H1 (cell line): ENCODE data around the gene GRID1. TPM values are rescaled to one million over a fixed set of nuclear protein-coding genes. Genes with fewer than 3 reads are reported as not detected.

Experiments
- CTCF ChIA-PET: fragments of 300-600 bp; sonication (Branson Sonifier 250); formaldehyde crosslinking; loops from one replicate; lab custom pipeline; 2021; ENCODE audit not compliant: partially characterized antibody; lab: Charles Lee
- POLR2A ChIA-PET: fragments of 300-600 bp; sonication (Branson Sonifier 250); formaldehyde crosslinking; loops from one replicate; lab custom pipeline; 2021; ENCODE audit warnings: inconsistent platforms; ENCODE audit not compliant: partially characterized antibody; lab: Charles Lee
- DNase-seq, 2 experiments: peaks; one replicate each; pipeline versions ENCODE4 v3.0.0 to v3.0.0-alpha.2; 2010 to 2022; ENCODE audit warnings: low spot score in 2 of 2, low read depth in 1 of 2, mixed read lengths in 1 of 2
- FAIRE-seq: peaks from 2 replicates; lab custom pipeline; 2011; peaks lifted over from hg19 to GRCh38; lab: Jason Lieb, UNC
- H2AFZ ChIP-seq: 2 replicates; pipeline ENCODE4 v1.8.1; 2012; ENCODE audit warnings: low read length, inconsistent platforms
- H2AK5ac ChIP-seq: 2 replicates; pipeline ENCODE4 v1.6.1; 2013; ENCODE audit warnings: low read depth, low read length
- H2BK120ac ChIP-seq: replicated peaks from 2 replicates; pipeline ENCODE3; 2013; ENCODE audit warnings: low read depth, low read length, inconsistent platforms
- H2BK12ac ChIP-seq: 2 replicates; pipeline ENCODE4 v1.6.1; 2013; ENCODE audit warnings: low read depth, low read length
- H2BK15ac ChIP-seq: 2 replicates; pipeline ENCODE4 v1.6.1; 2013; ENCODE audit warnings: low read length
- H2BK20ac ChIP-seq: 2 replicates; pipeline ENCODE4 v1.6.1; 2013; ENCODE audit warnings: low read length
- H2BK5ac ChIP-seq: 2 replicates; pipeline ENCODE4 v1.6.1; 2013; ENCODE audit warnings: low read depth, low read length
- H3K14ac ChIP-seq: 2 replicates; pipeline ENCODE4 v1.6.1; 2013; ENCODE audit warnings: inconsistent platforms; ENCODE audit not compliant: insufficient read length
- H3K18ac ChIP-seq: 2 replicates; pipeline ENCODE4 v1.6.1; 2013; ENCODE audit warnings: low read length; ENCODE audit errors: extremely low read depth
- H3K23ac ChIP-seq: 2 replicates; pipeline ENCODE4 v1.6.1; 2013; ENCODE audit warnings: inconsistent platforms; ENCODE audit not compliant: insufficient read length
- H3K23me2 ChIP-seq: 2 replicates; pipeline ENCODE4 v1.6.1; 2013; ENCODE audit warnings: low read depth, low read length
- H3K27ac ChIP-seq: 2 replicates; pipeline ENCODE4 v1.6.1; 2011; ENCODE audit warnings: low read depth, low read length, inconsistent platforms
- H3K27me3 ChIP-seq, 4 experiments: replicated peaks in 1 of 4; 1 replicate in 1 of 4; 2 replicates in 3 of 4; pipeline versions ENCODE4 v1.6.1 to v1.8.1; 2011 to 2013; ENCODE audit warnings: low read length in 3 of 4, mild to moderate bottlenecking in 3 of 4, inconsistent platforms in 2 of 4, mixed read lengths in 2 of 4, moderate library complexity in 1 of 4; ENCODE audit not compliant: control insufficient read depth in 3 of 4, insufficient read depth in 3 of 4; ENCODE audit errors: extremely low read depth in 1 of 4
- H3K36me3 ChIP-seq, 4 experiments: 2 replicates each; pipeline versions ENCODE4 v1.6.1 to v1.8.1; 2011 to 2013; ENCODE audit warnings: mild to moderate bottlenecking in 4 of 4, low read length in 3 of 4, moderate library complexity in 2 of 4, control low read depth in 1 of 4, inconsistent platforms in 1 of 4; ENCODE audit not compliant: insufficient read depth in 4 of 4, control insufficient read depth in 2 of 4
- H3K4ac ChIP-seq: replicated peaks from 2 replicates; pipeline ENCODE3; 2013; ENCODE audit warnings: low read length, low read depth, mixed read lengths, inconsistent platforms; ENCODE audit not compliant: insufficient read length
- H3K4me1 ChIP-seq, 4 experiments: replicated peaks in 1 of 4; 1 replicate in 1 of 4; 2 replicates in 3 of 4; pipeline versions ENCODE4 v1.6.1 to v1.8.1; 2011 to 2013; ENCODE audit warnings: low read length in 3 of 4, inconsistent platforms in 2 of 4, mixed read lengths in 1 of 4; ENCODE audit not compliant: insufficient read depth in 4 of 4, control insufficient read depth in 3 of 4
- H3K4me2 ChIP-seq, 2 experiments: 2 replicates each; pipeline versions ENCODE4 v1.6.1 to v1.8.1; 2011 to 2013; ENCODE audit warnings: low read depth in 2 of 2, low read length in 2 of 2, control low read depth in 1 of 2, inconsistent platforms in 1 of 2, mild to moderate bottlenecking in 1 of 2; ENCODE audit not compliant: insufficient read depth in 1 of 2
- H3K4me3 ChIP-seq, 4 experiments: fragments of 200-600, 300-600 bp in 1 of 4; sonication (generic), shearing (Covaris generic), sonication (Bioruptor Twin) in 1 of 4; 2 replicates each; pipeline versions ENCODE4 v1.5.1 to v1.8.1; 2011 to 2016; ENCODE audit warnings: low read length in 4 of 4, low read depth in 3 of 4, control low read depth in 2 of 4, inconsistent platforms in 2 of 4, mild to moderate bottlenecking in 2 of 4, mixed read lengths in 1 of 4, moderate library complexity in 1 of 4; ENCODE audit not compliant: insufficient read depth in 2 of 4; ENCODE audit errors: extremely low read depth in 1 of 4
- H3K56ac ChIP-seq: replicated peaks from 2 replicates; pipeline ENCODE3; 2013; ENCODE audit warnings: low read depth, mild to moderate bottlenecking, mixed read lengths, low read length, inconsistent platforms; ENCODE audit not compliant: insufficient read length
- H3K79me1 ChIP-seq: 2 replicates; pipeline ENCODE4 v1.6.1; 2013; ENCODE audit warnings: low read depth, low read length, control low read depth
- H3K79me2 ChIP-seq, 2 experiments: 2 replicates each; pipeline versions ENCODE4 v1.6.1 to v1.8.1; 2012 to 2013; ENCODE audit warnings: low read length in 2 of 2, mild to moderate bottlenecking in 2 of 2, inconsistent platforms in 1 of 2; ENCODE audit not compliant: insufficient read depth in 2 of 2, control insufficient read depth in 1 of 2
- H3K9ac ChIP-seq, 4 experiments: replicated peaks in 1 of 4; 1 replicate in 1 of 4; 2 replicates in 3 of 4; pipeline versions ENCODE4 v1.6.1 to v1.8.1; 2011 to 2013; ENCODE audit warnings: low read depth in 3 of 4, low read length in 3 of 4, control low read depth in 2 of 4, mild to moderate bottlenecking in 2 of 4, moderate library complexity in 2 of 4, inconsistent platforms in 1 of 4; ENCODE audit errors: extremely low read depth in 1 of 4
- H3K9me3 ChIP-seq, 2 experiments: 2 replicates each; pipeline versions ENCODE4 v1.6.1 to v1.8.1; 2012 to 2013; ENCODE audit warnings: mild to moderate bottlenecking in 2 of 2, moderate library complexity in 2 of 2, control low read depth in 1 of 2, inconsistent platforms in 1 of 2, low read depth in 1 of 2, low read length in 1 of 2, mixed read lengths in 1 of 2; ENCODE audit not compliant: insufficient read depth in 2 of 2
- H4K20me1 ChIP-seq, 2 experiments: replicated peaks in 1 of 2; 2 replicates each; pipeline versions ENCODE3 to v1.8.1; 2011 to 2013; ENCODE audit warnings: inconsistent platforms in 2 of 2, low read length in 2 of 2, mild to moderate bottlenecking in 1 of 2; ENCODE audit not compliant: insufficient read depth in 2 of 2, control insufficient read depth in 1 of 2
- H4K5ac ChIP-seq: 2 replicates; pipeline ENCODE4 v1.6.1; 2013; ENCODE audit warnings: low read length, low read depth, mixed read lengths, inconsistent platforms; ENCODE audit not compliant: insufficient read length
- H4K8ac ChIP-seq: 2 replicates; pipeline ENCODE4 v1.8.0; 2013; ENCODE audit warnings: mild to moderate bottlenecking, moderate library complexity, low read length, inconsistent platforms; ENCODE audit not compliant: insufficient read depth; ENCODE audit errors: extremely low read depth
- H4K91ac ChIP-seq: replicated peaks from 2 replicates; pipeline ENCODE3; 2013; ENCODE audit warnings: low read length, mixed read lengths, inconsistent platforms; ENCODE audit not compliant: insufficient read length
- CHD2 ChIP-seq: IDR thresholded peaks from 2 replicates; pipeline ENCODE4 v1.6.1; 2012; ENCODE audit warnings: low read length, improper control_type of control experiment
- EP300 ChIP-seq, 2 experiments: IDR thresholded peaks; 1 replicate in 1 of 2; 2 replicates in 1 of 2; pipeline ENCODE4 v1.6.1; 2011 to 2012; ENCODE audit warnings: low read depth in 2 of 2, low read length in 2 of 2, mild to moderate bottlenecking in 2 of 2, borderline replicate concordance in 1 of 2, inconsistent platforms in 1 of 2, moderate library complexity in 1 of 2
- FOSL1 ChIP-seq: IDR thresholded peaks from 2 replicates; pipeline ENCODE4 v1.6.1; 2011; ENCODE audit warnings: mild to moderate bottlenecking, low read depth, low read length, moderate library complexity; ENCODE audit not compliant: insufficient read depth
- KDM4A ChIP-seq: IDR thresholded peaks from one replicate; pipeline ENCODE4 v1.7.1; 2012; ENCODE audit warnings: low read depth, mild to moderate bottlenecking, moderate library complexity, low read length, inconsistent platforms; ENCODE audit not compliant: severe bottlenecking
- NANOG ChIP-seq: IDR thresholded peaks from 2 replicates; pipeline ENCODE4 v1.6.1; 2011; ENCODE audit warnings: low read length, low read depth, mild to moderate bottlenecking, inconsistent platforms; ENCODE audit not compliant: insufficient read depth, poor library complexity, severe bottlenecking
- PHF8 ChIP-seq: fragments of 200-600 bp; sonication (generic); conservative IDR thresholded peaks from 2 replicates; pipeline ENCODE4 v1.7.1; 2012; ENCODE audit warnings: low read depth, mild to moderate bottlenecking, inconsistent platforms, low read length, moderate library complexity
- POLR2AphosphoS5 ChIP-seq: IDR thresholded peaks from 2 replicates; pipeline ENCODE4 v1.6.1; 2011; ENCODE audit warnings: low read depth, low read length
- POU5F1 ChIP-seq: IDR thresholded peaks from 2 replicates; pipeline ENCODE4 v1.6.1; 2011; ENCODE audit warnings: low read depth, mild to moderate bottlenecking, low read length, moderate library complexity
- RBBP5 ChIP-seq: IDR thresholded peaks from 2 replicates; pipeline ENCODE4 v1.7.1; 2012; ENCODE audit warnings: low read depth, mild to moderate bottlenecking, inconsistent platforms, low read length, moderate library complexity, borderline replicate concordance
- RFX5 ChIP-seq: IDR thresholded peaks from 2 replicates; pipeline ENCODE4 v1.6.1; 2011; ENCODE audit warnings: low read depth, low read length, improper control_type of control experiment, borderline replicate concordance
- SP1 ChIP-seq: IDR thresholded peaks from 2 replicates; pipeline ENCODE4 v1.6.1; 2011; ENCODE audit warnings: low read depth, low read length
- TAF7 ChIP-seq: optimal IDR thresholded peaks from 2 replicates; pipeline ENCODE3; 2011; ENCODE audit warnings: low read depth, mild to moderate bottlenecking, inconsistent platforms, low read length, moderate library complexity, borderline replicate concordance
- TBP ChIP-seq: IDR thresholded peaks from 2 replicates; pipeline ENCODE4 v1.6.1; 2011; ENCODE audit warnings: low read depth, low read length, improper control_type of control experiment
- TEAD4 ChIP-seq: IDR thresholded peaks from 2 replicates; pipeline ENCODE4 v1.6.1; 2012; ENCODE audit warnings: low read depth, low read length, inconsistent platforms, mixed read lengths
- ZNF274 ChIP-seq: IDR thresholded peaks from 2 replicates; pipeline ENCODE4 v1.7.0; 2012; ENCODE audit warnings: low read length, borderline replicate concordance; ENCODE audit errors: extremely low read depth
- WGBS, 2 experiments: shearing (Covaris generic) in 1 of 2; methylation state at CpG; one replicate each; pipeline versions ENCODE4 v1.1.6 to v1.1.7; 2013 to 2015; ENCODE audit warnings: low lambda C conversion rate in 2 of 2, mixed read lengths in 2 of 2, inconsistent platforms in 1 of 2, low coverage in 1 of 2, missing lambda C conversion rate in 1 of 2; ENCODE audit not compliant: insufficient replicate concordance in 2 of 2, insufficient coverage in 1 of 2, insufficient read length in 1 of 2; ENCODE audit errors: extremely low coverage in 1 of 2, missing lambda C conversion rate in 1 of 2; 5-methylcytosine and 5-hydroxymethylcytosine counted together
- polyA plus RNA-seq, 7 experiments: library from polyadenylated mRNA; depleted of rRNA in 3 of 7; stranded (reverse) in 5 of 7; unstranded in 2 of 7; fragments of >200 nt in 5 of 7; fragments of 200-250 nt in 2 of 7; gene quantifications; 1 replicate in 5 of 7; 2 replicates in 1 of 7; 4 replicates in 1 of 7; pipeline versions ENCODE4 v1.2.1 to v1.2.3, GENCODE V29; 2011 to 2013; ENCODE audit warnings: missing spikeins in 2 of 7, mixed read lengths in 2 of 7
- total RNA-seq: library from RNA; stranded (reverse); fragmentation: NEBNext Ultra II Directional; extraction: Animal tissue kit (Norgen Biotek cat#: 25700); gene quantifications from 2 replicates; pipeline ENCODE4 v1.2.1, GENCODE V29; 2021

The GRID1 gene
- total and polyA plus RNA-seq, 2 of the 8 experiments (the other 6 are each of a cell fraction or from before 2014, with no cell fraction given): 0.22 to 0.30 TPM

DNA sequence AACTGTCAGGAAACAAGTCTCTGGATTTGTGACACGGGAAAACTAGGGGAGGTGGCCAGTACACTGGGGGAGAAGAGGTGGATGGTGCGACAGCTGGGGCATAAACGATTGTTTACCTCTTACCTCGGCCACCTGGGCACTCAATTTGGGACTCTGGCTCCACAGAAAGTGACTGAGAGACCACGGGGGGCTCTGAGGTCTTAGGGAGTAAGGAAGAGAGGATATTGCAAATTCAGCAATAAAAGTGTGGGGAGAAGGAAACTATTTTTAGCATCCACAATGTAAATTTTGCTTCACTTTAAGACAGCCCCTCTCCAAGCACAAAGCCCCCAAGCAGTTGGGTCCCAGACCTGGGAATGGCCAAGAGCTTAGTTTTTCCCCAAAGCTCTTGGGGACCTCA, 440.5 kb downstream of the GRID1 start:
- no peak overlapping the region for H3K27ac ChIP-seq
- 81% methylated on average over 5 of the region's 5 CpGs; no CpG with 5 or more reads in 1 of the 2 experiments for WGBS, 2 experiments
- H3K9me3 ChIP-seq: no peaks in the 10 kb centered on the region
- ChIA-PET CTCF (interaction anchor here (1.0 to 1.8 kb wide), 5 partner anchors 8 to 172 kb away, joined by 3 to 4 read pairs (median 3); no protein-coding TSS in a partner anchor), POLR2A (no interaction called here)
- H3K79me2 ChIP-seq: no peaks in the 10 kb centered on the region
- H4K20me1 ChIP-seq: no peaks in the 10 kb centered on the region
- H4K91ac ChIP-seq: no peak overlapping the region
- H3K4me3 ChIP-seq: no peak overlapping the region
- no peak overlapping the region for H4K5ac ChIP-seq
- no peak overlapping the region for H2BK5ac ChIP-seq
- no peaks in the 10 kb centered on the region for H3K27me3 ChIP-seq
- H3K14ac ChIP-seq: no peak overlapping the region
- H2BK20ac ChIP-seq: no peak overlapping the region
- no peak overlapping the region for H3K56ac ChIP-seq
- no peak overlapping the region for H2AK5ac ChIP-seq
- no peaks in the 10 kb centered on the region for H3K36me3 ChIP-seq
- no peak overlapping the region for H2BK12ac ChIP-seq
- DNase-seq (no peak), FAIRE-seq (no peak)
- H2BK120ac ChIP-seq: no peak overlapping the region
- no peak overlapping the region for H3K23ac ChIP-seq
- H3K4me1 ChIP-seq: no peaks in the 10 kb centered on the region
- no peak overlapping the region for H3K4ac ChIP-seq
- H2AFZ ChIP-seq: no peak overlapping the region
- no peaks in the 10 kb centered on the region for H3K79me1 ChIP-seq
- H3K18ac ChIP-seq: no peak overlapping the region
- H2BK15ac ChIP-seq: no peak overlapping the region
- H3K23me2 ChIP-seq: no peaks in the 10 kb centered on the region; the same call in 1 of the 2 replicates
- no peak overlapping the region for H3K9ac ChIP-seq
- H4K8ac ChIP-seq: no peak overlapping the region
- no peak overlapping the region for H3K4me2 ChIP-seq
- no peak for TF ChIP-seq EP300 (IDR thresholded peaks at IDR 0.05; ENCODE audit: borderline replicate concordance in 1 of 2, low read depth in 2 of 2, low read length in 2 of 2)
- no peak for TF ChIP-seq CHD2
- TF ChIP-seq TAF7: no peak
- no peak for TF ChIP-seq NANOG
- TF ChIP-seq PHF8: no peak
- TF ChIP-seq SP1: no peak
- TF ChIP-seq FOSL1: no peak
- TF ChIP-seq TEAD4: no peak
- TF ChIP-seq RFX5: no peak
- TF ChIP-seq POLR2AphosphoS5: no peak
- no peak for TF ChIP-seq TBP
- TF ChIP-seq POU5F1: no peak
- TF ChIP-seq RBBP5: no peak
- TF ChIP-seq ZNF274: no peak
- TF ChIP-seq KDM4A: no peak
